A673 (cell line): ENCODE results near the gene TOMM22. TPM values are rescaled to one million over a fixed set of nuclear protein-coding genes. Genes with fewer than 3 reads are reported as not detected.

Experiments used
- BruUV-seq: library from RNA; stranded (reverse); fragments of 400-500 nt; replicated peaks from 2 replicates; lab custom pipeline; 2021; lab: Mats Ljungman, UMichigan
- CTCF ChIA-PET: fragments of 300-600 bp; sonication (Branson Sonifier 250); formaldehyde crosslinking; loops from one replicate; lab custom pipeline; 2022; ENCODE audit warnings: antibody characterized with exemption; lab: Charles Lee
- POLR2A ChIA-PET: fragments of 300-600 bp; sonication (Branson Sonifier 250); formaldehyde crosslinking; loops from one replicate; lab custom pipeline; 2022; ENCODE audit warnings: antibody characterized with exemption; ENCODE audit not compliant: low non-redundant PET; lab: Charles Lee
- DNase-seq: peaks from one replicate; pipeline ENCODE4 v3.0.0-alpha.2; 2015; ENCODE audit warnings: low spot score
- H3K27ac ChIP-seq: fragments of 200-600 bp; sonication (generic); 2 replicates; pipeline ENCODE4 v1.5.1; 2016; ENCODE audit warnings: mixed run types, low read depth, mild to moderate bottlenecking, mixed read lengths, antibody characterized with exemption, low read length; ENCODE audit not compliant: poor library complexity, severe bottlenecking
- H3K27me3 ChIP-seq: fragments of 200-600 bp; sonication (generic); replicated peaks from 2 replicates; pipeline ENCODE4 v1.6.1; 2017; ENCODE audit warnings: mixed run types, low read depth, mild to moderate bottlenecking, mixed read lengths, antibody characterized with exemption, low read length; ENCODE audit not compliant: insufficient read depth, poor library complexity
- H3K36me3 ChIP-seq: fragments of 200-600 bp; sonication (generic); 2 replicates; pipeline ENCODE4 v1.6.1; 2016; ENCODE audit warnings: mixed run types, mild to moderate bottlenecking, mixed read lengths, antibody characterized with exemption, low read length; ENCODE audit not compliant: insufficient read depth, poor library complexity, severe bottlenecking
- H3K4me1 ChIP-seq: fragments of 200-600 bp; sonication (generic); 2 replicates; pipeline ENCODE4 v1.6.1; 2017; ENCODE audit warnings: mixed run types, mild to moderate bottlenecking, mixed read lengths, antibody characterized with exemption, low read length; ENCODE audit not compliant: insufficient read depth, poor library complexity, severe bottlenecking
- H3K4me3 ChIP-seq: fragments of 200-600 bp; sonication (generic); 2 replicates; pipeline ENCODE4 v1.5.1; 2016; ENCODE audit warnings: low read depth, mixed run types, mild to moderate bottlenecking, mixed read lengths, low read length; ENCODE audit not compliant: poor library complexity, severe bottlenecking
- H3K9me3 ChIP-seq: fragments of 200-600 bp; sonication (generic); 2 replicates; pipeline ENCODE4 v1.6.1; 2016; ENCODE audit warnings: mixed run types, low read depth, mild to moderate bottlenecking, mixed read lengths, antibody characterized with exemption, low read length; ENCODE audit not compliant: poor library complexity, severe bottlenecking
- CTCF ChIP-seq: fragments of 300-800, 200-600 bp; sonication (generic); conservative IDR thresholded peaks from 2 replicates; pipeline ENCODE4 v1.5.1; 2017; ENCODE audit warnings: low read depth, mild to moderate bottlenecking, antibody characterized with exemption, low read length, moderate library complexity, mixed read lengths
- EZH2 ChIP-seq: fragments of 200-600 bp; sonication (generic); IDR thresholded peaks from 2 replicates; pipeline ENCODE4 v1.6.1; 2017; ENCODE audit warnings: borderline replicate concordance, low read depth, mild to moderate bottlenecking, mixed read lengths, antibody characterized with exemption, low read length; ENCODE audit not compliant: poor library complexity, severe bottlenecking
- intact Hi-C: fragments of 100-400 bp; cut with micrococcal nuclease; formaldehyde crosslinking; loops from one replicate; pipeline ENCODE4 v1.10.0; 2022; ENCODE audit not compliant: unreplicated experiment
- total RNA-seq: library from RNA; stranded (reverse); gene quantifications from 2 replicates; pipeline ENCODE4 v1.2.3, GENCODE V29; 2021

TOMM22 gene
- total RNA-seq, 1 experiment from 2014 or later: 152 TPM

- intact Hi-C loops: no loop called here
- CTCF ChIA-PET: interaction anchor here (0.6 kb wide), 1 partner anchor 87 kb away, joined by 3 read pairs; no protein-coding TSS in a partner anchor
- no peak for TF ChIP-seq CTCF
- no peak for TF ChIP-seq EZH2
- Histone ChIP-seq H3K4me3 (no peak overlapping the region), H3K9me3 (no peaks in the 10 kb centered on the region), H3K4me1 (no peaks in the 10 kb centered on the region), H3K27ac (no peak overlapping the region), H3K27me3 (no peaks in the 10 kb centered on the region), H3K36me3 (no peaks in the 10 kb centered on the region)
- no peak for DNase-seq
- BruUV-seq: no TSS peak
- POLR2A ChIA-PET: no interaction called here
Observed at GRCh38 chr22:38649841-38650522, 31.8 kb upstream of the TOMM22 start.

DNA sequence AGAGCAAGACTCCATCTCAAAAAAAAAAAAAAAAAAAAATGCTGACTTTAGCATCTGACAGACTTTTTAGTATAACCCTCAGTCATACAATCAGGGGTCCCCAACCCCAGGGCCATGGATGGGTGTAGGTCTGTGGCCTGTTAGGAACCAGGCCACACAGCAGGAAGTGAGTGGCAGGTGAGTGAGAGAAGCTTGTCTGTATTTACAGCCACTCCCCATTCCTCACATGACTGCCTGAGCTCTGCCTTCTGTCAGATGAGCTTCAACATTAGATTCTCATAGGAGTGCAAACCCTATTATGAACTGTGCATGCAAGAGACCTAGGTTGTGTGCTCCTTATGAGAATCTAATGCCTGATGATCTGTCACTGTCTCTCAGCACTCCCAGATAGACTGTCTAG is 28.9 kb upstream of the TOMM22 start:
- H3K27me3 ChIP-seq: no peaks in the 10 kb centered on the region
- no peak overlapping the region for H3K4me3 ChIP-seq
- intact Hi-C loops: no loop called here
- BruUV-seq: no TSS peak
- no peak for DNase-seq
- POLR2A ChIA-PET: interaction anchor here (0.7 kb wide), 1 partner anchor 82 kb away, joined by 12 read pairs; no protein-coding TSS in a partner anchor
- no peaks in the 10 kb centered on the region for H3K9me3 ChIP-seq
- H3K4me1 ChIP-seq: peaks cover 5% of the 10 kb centered on the region
- CTCF ChIA-PET: no interaction called here
- TF ChIP-seq EZH2: no peak
- no peak for TF ChIP-seq CTCF
- H3K36me3 ChIP-seq: no peaks in the 10 kb centered on the region
- H3K27ac ChIP-seq: no peak overlapping the region

- no peak for TF ChIP-seq CTCF
- TF ChIP-seq EZH2: no peak
- no peak for DNase-seq
- Histone ChIP-seq H3K27me3 (no peaks in the 10 kb centered on the region), H3K9me3 (no peaks in the 10 kb centered on the region), H3K27ac (no peak overlapping the region), H3K4me1 (peaks cover 5% of the 10 kb centered on the region), H3K4me3 (no peak overlapping the region), H3K36me3 (no peaks in the 10 kb centered on the region)
- intact Hi-C loops: no loop called here
- CTCF ChIA-PET: no interaction called here
- BruUV-seq: no TSS peak
- POLR2A ChIA-PET: no interaction called here
Observed at GRCh38 chr22:38653741-38654140, 28.0 kb upstream of the TOMM22 start.
